Naive thymus-derived CD4-positive, alpha-beta T cell (primary cell): Measurements from ENCODE around the gene ATP6V1D. TPM values are rescaled to one million over a fixed set of nuclear protein-coding genes. Genes with fewer than 3 reads are reported as not detected.
"Not testable (repeated sequence)": the region's sequence is repeated elsewhere in the genome, so short reads cannot be mapped to it uniquely, and the experiment has no call there.

ENCODE experiments used
- ATAC-seq: fragments of 150-1000 bp; cut with Tn5 transposase; 2 replicates; pipeline ENCODE4 v1.10.0; 2021; ENCODE audit warnings: mild to moderate bottlenecking, moderate library complexity
- CTCF ChIA-PET: fragments of 350-600 bp; sonication (Branson Sonifier 250); formaldehyde crosslinking; loops from one replicate; lab custom pipeline; 2021; ENCODE audit warnings: antibody characterized with exemption; lab: Charles Lee
- POLR2A ChIA-PET: fragments of 350-600 bp; sonication (Branson Sonifier 250); formaldehyde crosslinking; loops from one replicate; lab custom pipeline; 2021; ENCODE audit warnings: antibody characterized with exemption, inconsistent platforms; lab: Charles Lee
- DNase-seq, 9 donors: peaks; one replicate each; pipeline versions ENCODE4 v3.0.0 to v3.0.0-alpha.2; 2020 to 2022; ENCODE audit warnings: mixed read lengths in 1 of 9
- H3K27ac ChIP-seq: one replicate; pipeline ENCODE4 v1.7.0; 2013; ENCODE audit warnings: mild to moderate bottlenecking, low read depth, low read length, moderate library complexity
- H3K27me3 ChIP-seq, 2 donors: one replicate each; pipeline ENCODE4 v1.7.0; 2013; ENCODE audit warnings: low read length in 2 of 2, mild to moderate bottlenecking in 2 of 2, moderate library complexity in 2 of 2; ENCODE audit not compliant: control insufficient read depth in 2 of 2, insufficient read depth in 2 of 2
- H3K36me3 ChIP-seq, 3 experiments: 1 replicate in 2 of 3; 2 replicates in 1 of 3; pipeline ENCODE4 v1.7.0; 2013; ENCODE audit warnings: low read length in 3 of 3, mild to moderate bottlenecking in 3 of 3, moderate library complexity in 1 of 3; ENCODE audit not compliant: insufficient read depth in 3 of 3, control insufficient read depth in 2 of 3
- H3K4me1 ChIP-seq, 2 donors: one replicate each; pipeline ENCODE4 v1.7.0; 2013; ENCODE audit warnings: low read length in 2 of 2, mild to moderate bottlenecking in 2 of 2, moderate library complexity in 1 of 2; ENCODE audit not compliant: control insufficient read depth in 2 of 2, insufficient read depth in 2 of 2
- H3K4me3 ChIP-seq: 2 replicates; pipeline ENCODE4 v1.7.0; 2013; ENCODE audit warnings: mild to moderate bottlenecking, low read length
- H3K9me3 ChIP-seq, 3 experiments: 1 replicate in 2 of 3; 2 replicates in 1 of 3; pipeline ENCODE4 v1.7.0; 2013; ENCODE audit warnings: low read length in 3 of 3; ENCODE audit not compliant: control insufficient read depth in 2 of 3
- H3K27ac Mint-ChIP-seq, 9 donors: one replicate each; pipeline ENCODE4 v1.8.0; 2020 to 2022; ENCODE audit warnings: mixed read lengths in 9 of 9, mild to moderate bottlenecking in 8 of 9, moderate library complexity in 5 of 9, inconsistent platforms in 2 of 9
- H3K27me3 Mint-ChIP-seq, 5 donors: one replicate each; pipeline ENCODE4 v1.8.0; 2021 to 2022; ENCODE audit warnings: mixed read lengths in 5 of 5, mild to moderate bottlenecking in 1 of 5
- H3K36me3 Mint-ChIP-seq, 5 donors: one replicate each; pipeline ENCODE4 v1.8.0; 2020 to 2022; ENCODE audit warnings: mixed read lengths in 5 of 5, mild to moderate bottlenecking in 3 of 5, inconsistent platforms in 1 of 5
- H3K4me1 Mint-ChIP-seq, 7 donors: one replicate each; pipeline ENCODE4 v1.8.0; 2020 to 2022; ENCODE audit warnings: mixed read lengths in 7 of 7, mild to moderate bottlenecking in 3 of 7, inconsistent platforms in 1 of 7
- H3K4me3 Mint-ChIP-seq, 10 donors: one replicate each; pipeline ENCODE4 v1.8.0; 2020 to 2022; ENCODE audit warnings: mild to moderate bottlenecking in 10 of 10, mixed read lengths in 10 of 10, moderate library complexity in 6 of 10, inconsistent platforms in 2 of 10
- H3K9me3 Mint-ChIP-seq, 11 donors: one replicate each; pipeline ENCODE4 v1.8.0; 2020 to 2022; ENCODE audit warnings: mixed read lengths in 11 of 11, mild to moderate bottlenecking in 4 of 11, inconsistent platforms in 1 of 11, moderate library complexity in 1 of 11
- intact Hi-C, 2 donors: fragments of 100-400 bp; cut with micrococcal nuclease; formaldehyde crosslinking; loops; one replicate each; pipeline ENCODE4 v1.15.1; 2023
- polyA plus RNA-seq, 2 donors: library from polyadenylated mRNA; unstranded; fragments of 300-500 nt; fragmentation: Illumina TruSeq; gene quantifications; one replicate each; pipeline ENCODE4 v1.2.3, GENCODE V29; 2021
- total RNA-seq, 6 experiments: library from RNA in 5 of 6; stranded (reverse) in 5 of 6; gene quantifications; 1 replicate in 5 of 6; 2 replicates in 1 of 6; pipeline ENCODE4 v1.2.3 and lab custom pipeline; 2021 to 2026

The ATP6V1D gene
- total RNA-seq (10 to 100 TPM; 28.5 to 41.5 (median 33.4) TPM), polyA plus RNA-seq (10 to 100 TPM; 43.3 to 45.6 TPM), total RNA-seq (lab: John Stamatoyannopoulos, UW) (26.5 reads per million, percentile 57 among the genes with 10 or more reads in this experiment)

- no peaks in the 10 kb centered on the region for H3K9me3 ChIP-seq
- ATAC-seq (peak; percentile 94), DNase-seq (peak; percentile 97 to 100 (median 100))
- peaks cover 24 to 38% of the 10 kb centered on the region in 2 donors for H3K4me1 ChIP-seq
- Mint-ChIP-seq H3K27me3 (peaks cover 0 to 5% (median 0%) of the 10 kb centered on the region in 5 donors), H3K9me3 (peaks cover 0 to 2% (median 0%) of the 10 kb centered on the region in 11 donors), H3K4me1 (peaks cover 43 to 95% (median 86%) of the 10 kb centered on the region in 7 donors), H3K36me3 (peaks cover 0 to 13% (median 6%) of the 10 kb centered on the region in 5 donors), H3K4me3 (peak within 1 kb of the TSS; percentile 93 to 99 (median 98)), H3K27ac (peak within 1 kb of the TSS; percentile 94 to 99 (median 96))
- H3K27me3 ChIP-seq, result no peaks in the 10 kb centered on the region
- intact Hi-C loops, result loop anchor here (1.0 to 5.0 kb wide), 12 partner anchors 119 to 1948 kb away; partner anchors contain the start of genes GPHN (in 2 of the 2), PALS1 (in 2 of the 2), PIGH (in 2 of the 2) and RDH11 (in 2 of the 2)
- POLR2A ChIA-PET, result interaction anchor here (0.5 to 1.5 kb wide), 10 partner anchors 8 to 862 kb away, joined by 3 to 9 read pairs (median 4); partner anchors contain the start of genes PIGH, PLEK2, RDH11 and TMEM229B
- H3K36me3 ChIP-seq, result peaks cover 0 to 4% (median 2%) of the 10 kb centered on the region in 3 experiments
- H3K4me3 ChIP-seq, result peak within 1 kb of the TSS; percentile 87
- peak within 1 kb of the TSS; percentile 82 for H3K27ac ChIP-seq
- CTCF ChIA-PET, result interaction anchor here (0.6 to 1.4 kb wide), 7 partner anchors 8 to 129 kb away, joined by 3 to 6 read pairs (median 3); partner anchors contain the start of gene TMEM229B
These were observed at the start of gene ATP6V1D, which contains the start of gene EIF2S1 for GRCh38 chr14:67359775-67360469. TSS of gene ATP6V1D (minus strand) at chr14:67359804. CDS start at chr14:67359698, 106 bp downstream. TSS of gene EIF2S1 (plus strand) at chr14:67360328. CDS start at chr14:67364768, 4,440 bp downstream.

GRCh38 chr14:67408122-67408801 lies 48.7 kb upstream of the ATP6V1D start:
- Mint-ChIP-seq H3K27me3 (peaks cover 0 to 11% (median 0%) of the 10 kb centered on the region in 5 donors), H3K4me1 (peaks cover 0 to 12% (median 9%) of the 10 kb centered on the region in 7 donors)
- H3K27ac Mint-ChIP-seq, H3K27me3 ChIP-seq, CTCF ChIA-PET, H3K27ac ChIP-seq, H3K36me3 ChIP-seq, H3K4me1 ChIP-seq, POLR2A ChIA-PET, DNase-seq, H3K4me3 ChIP-seq, ATAC-seq, H3K9me3 Mint-ChIP-seq, intact Hi-C loops, H3K36me3 Mint-ChIP-seq, H3K4me3 Mint-ChIP-seq, H3K9me3 ChIP-seq: not testable (repeated sequence)

GRCh38 chr14:67405771-67406170 lies 46.2 kb upstream of the ATP6V1D start:
- no peaks in the 10 kb centered on the region for H3K27me3 ChIP-seq
- no peak overlapping the region for H3K27ac ChIP-seq
- no peaks in the 10 kb centered on the region for H3K4me1 ChIP-seq
- H3K9me3 ChIP-seq, result no peaks in the 10 kb centered on the region
- ChIA-PET CTCF (interaction anchor here (0.7 kb wide), 1 partner anchor 8 kb away, joined by 5 read pairs; no protein-coding TSS in a partner anchor), POLR2A (no interaction called here)
- H3K4me3 Mint-ChIP-seq, result no peak overlapping the region
- no peak for ATAC-seq
- H3K9me3 Mint-ChIP-seq, result peaks cover 0 to 4% (median 0%) of the 10 kb centered on the region in 11 donors
- H3K36me3 Mint-ChIP-seq, result peaks cover 0 to 4% (median 0%) of the 10 kb centered on the region in 5 donors
- H3K4me1 Mint-ChIP-seq, result peaks cover 0 to 4% (median 0%) of the 10 kb centered on the region in 7 donors
- no peak overlapping the region for H3K27ac Mint-ChIP-seq
- intact Hi-C loops, result no loop called here
- no peak for DNase-seq
- H3K27me3 Mint-ChIP-seq, result no peaks in the 10 kb centered on the region
- no peaks in the 10 kb centered on the region for H3K36me3 ChIP-seq
- H3K4me3 ChIP-seq, result no peak overlapping the region

GRCh38 chr14:67400434-67400833 lies 40.8 kb upstream of the ATP6V1D start:
- no peak overlapping the region for H3K4me3 Mint-ChIP-seq
- H3K4me3 ChIP-seq, result no peak overlapping the region
- intact Hi-C loops, result no loop called here
- no peak for ATAC-seq
- no peak overlapping the region for H3K27ac Mint-ChIP-seq
- H3K27me3 Mint-ChIP-seq, result peaks cover 0 to 9% (median 0%) of the 10 kb centered on the region in 5 donors
- no peaks in the 10 kb centered on the region for H3K27me3 ChIP-seq
- no peaks in the 10 kb centered on the region for H3K9me3 ChIP-seq
- no peaks in the 10 kb centered on the region for H3K36me3 ChIP-seq
- ChIA-PET POLR2A (interaction anchor here (0.6 kb wide), 1 partner anchor 575 kb away, joined by 3 read pairs; no protein-coding TSS in a partner anchor), CTCF (no interaction called here)
- no peak overlapping the region for H3K27ac ChIP-seq
- H3K4me1 Mint-ChIP-seq, result no peaks in the 10 kb centered on the region
- no peaks in the 10 kb centered on the region for H3K4me1 ChIP-seq
- H3K36me3 Mint-ChIP-seq, result peaks cover 0 to 5% (median 0%) of the 10 kb centered on the region in 5 donors
- peak in 1 of 9 donors; percentile 6 for DNase-seq
- H3K9me3 Mint-ChIP-seq, result peaks cover 0 to 4% (median 0%) of the 10 kb centered on the region in 11 donors

- CTCF ChIA-PET, result no interaction called here
These were observed 37.9 kb upstream of the ATP6V1D start for GRCh38 chr14:67397536-67397935.

GRCh38 chr14:67396381-67396970 lies 36.9 kb upstream of the ATP6V1D start:
- no peaks in the 10 kb centered on the region for H3K27me3 ChIP-seq
- intact Hi-C loops, result no loop called here
- H3K27ac Mint-ChIP-seq, result no peak overlapping the region
- no peaks in the 10 kb centered on the region for H3K9me3 Mint-ChIP-seq
- H3K27me3 Mint-ChIP-seq, result peaks cover 0 to 9% (median 0%) of the 10 kb centered on the region in 5 donors
- CTCF ChIA-PET, result no interaction called here
- H3K4me3 Mint-ChIP-seq, result no peak overlapping the region
- DNase-seq, result no peak
- POLR2A ChIA-PET, result no interaction called here
- peaks cover 0 to 9% (median 7%) of the 10 kb centered on the region in 7 donors for H3K4me1 Mint-ChIP-seq
- H3K4me3 ChIP-seq, result no peak overlapping the region
- ATAC-seq, result no peak
- H3K9me3 ChIP-seq, result no peaks in the 10 kb centered on the region
- H3K4me1 ChIP-seq, result no peaks in the 10 kb centered on the region
- H3K36me3 ChIP-seq, result no peaks in the 10 kb centered on the region
- no peak overlapping the region for H3K27ac ChIP-seq
- H3K36me3 Mint-ChIP-seq, result peaks cover 0 to 10% (median 7%) of the 10 kb centered on the region in 5 donors

More at GRCh38 chr14:67397536-67397935, 37.9 kb upstream of the ATP6V1D start:
- POLR2A ChIA-PET, result no interaction called here
- ATAC-seq, result no peak
- no peak overlapping the region for H3K27ac ChIP-seq
- Mint-ChIP-seq H3K36me3 (peaks cover 0 to 8% (median 5%) of the 10 kb centered on the region in 5 donors), H3K27ac (no peak overlapping the region), H3K27me3 (peaks cover 0 to 9% (median 0%) of the 10 kb centered on the region in 5 donors), H3K4me1 (no peaks in the 10 kb centered on the region), H3K9me3 (peaks cover 0 to under 1% (median 0%) of the 10 kb centered on the region in 11 donors), H3K4me3 (no peak overlapping the region)
- intact Hi-C loops, result no loop called here
- DNase-seq, result no peak
- no peaks in the 10 kb centered on the region for H3K4me1 ChIP-seq
- H3K4me3 ChIP-seq, result no peak overlapping the region
- no peaks in the 10 kb centered on the region for H3K36me3 ChIP-seq
- H3K9me3 ChIP-seq, result no peaks in the 10 kb centered on the region
- no peaks in the 10 kb centered on the region for H3K27me3 ChIP-seq
